NCI-H2081 treated with DMSO at 0.1 percent for 48 hours (cell line): Measurements from ENCODE around the gene MEIS2.
A peak's percentile ranks its signal among the peaks of the same experiment; 100 is the strongest.

ENCODE experiments used
- DNase-seq: peaks from one replicate; lab custom pipeline; 2025; lab: John Stamatoyannopoulos, UW

The MEIS2 gene

GRCh38 chr15:36901012-36901411 is 199.3 kb downstream of the MEIS2 start:
- no peak for DNase-seq

GRCh38 chr15:36899696-36900095 is 200.7 kb downstream of the MEIS2 start:
- DNase-seq: no peak

- no peak for DNase-seq
Measured at GRCh38 chr15:36898536-36899126, 201.7 kb downstream of the MEIS2 start.

DNA sequence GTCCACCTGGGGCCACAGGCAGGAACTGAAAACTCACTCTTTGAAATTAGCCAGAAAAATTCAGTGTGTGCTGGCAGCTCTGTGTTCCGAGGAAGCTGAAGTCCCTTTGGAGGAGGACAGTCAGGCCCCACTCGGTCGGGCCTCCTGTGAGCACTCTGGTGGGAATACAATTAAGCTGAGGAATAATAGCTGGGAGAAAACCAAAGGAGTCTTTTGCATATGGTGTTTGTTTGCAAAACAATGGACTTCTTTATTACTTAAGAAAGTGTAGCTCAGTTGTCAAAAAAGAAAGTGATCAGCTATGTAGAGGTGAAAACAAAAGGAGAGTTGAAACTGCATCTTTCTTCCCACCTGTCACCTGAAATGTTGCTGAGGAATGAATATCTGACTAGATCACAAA is 202.5 kb downstream of the MEIS2 start:
- no peak for DNase-seq

GRCh38 chr15:36896949-36897348 is 203.4 kb downstream of the MEIS2 start:
- DNase-seq: no peak

GRCh38 chr15:36894075-36894474 is 206.3 kb downstream of the MEIS2 start:
- DNase-seq: no peak

- DNase-seq: no peak
Measured at GRCh38 chr15:36893276-36893675, 207.1 kb downstream of the MEIS2 start.

DNA sequence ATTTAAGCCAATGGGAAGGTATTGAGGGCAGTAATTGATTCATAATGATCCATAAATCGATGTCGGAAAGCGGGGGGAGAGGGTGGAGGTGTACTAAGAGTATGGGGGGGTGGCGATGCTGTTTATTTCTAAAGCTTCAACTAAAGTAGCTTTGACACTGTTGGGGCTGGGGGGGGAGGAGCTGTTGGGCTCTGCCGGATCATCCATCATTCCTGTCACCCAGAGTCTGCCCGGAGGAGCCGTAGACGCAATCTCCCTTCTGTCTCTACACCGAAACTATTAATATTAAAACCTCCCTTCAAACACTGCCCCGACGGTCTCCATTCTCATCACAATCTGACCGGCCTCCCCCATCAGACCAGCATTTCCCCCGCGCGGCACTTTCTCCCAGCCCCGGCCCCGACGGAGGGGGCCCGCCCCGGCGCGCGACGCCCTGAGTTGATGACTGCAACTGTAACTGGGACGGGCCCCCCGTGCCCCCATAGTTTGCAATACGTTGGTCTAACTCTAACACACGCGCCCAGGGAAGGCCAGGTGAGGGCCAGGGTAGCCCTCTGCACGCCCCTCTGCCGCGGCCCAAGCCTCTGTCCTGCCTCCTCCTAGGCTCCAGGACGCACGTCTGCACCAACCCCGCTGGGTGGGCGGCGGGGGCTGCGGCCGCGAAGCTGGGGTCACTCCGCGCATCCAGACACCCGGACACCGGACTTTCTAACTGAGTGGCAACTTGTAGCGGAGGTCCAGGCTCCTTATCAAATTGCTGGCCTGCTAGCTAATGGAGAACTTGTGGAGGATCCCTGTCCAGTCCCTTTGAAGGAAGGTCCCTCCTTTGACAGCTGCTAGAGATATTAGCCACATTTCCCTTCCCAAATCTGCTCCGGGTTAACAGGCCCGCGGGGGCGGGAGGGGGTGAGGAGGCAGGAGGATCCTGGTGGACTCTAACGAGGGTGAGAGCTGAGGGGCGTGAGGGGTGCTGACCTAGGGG is 212.0 kb downstream of the MEIS2 start:
- no peak for DNase-seq

DNA sequence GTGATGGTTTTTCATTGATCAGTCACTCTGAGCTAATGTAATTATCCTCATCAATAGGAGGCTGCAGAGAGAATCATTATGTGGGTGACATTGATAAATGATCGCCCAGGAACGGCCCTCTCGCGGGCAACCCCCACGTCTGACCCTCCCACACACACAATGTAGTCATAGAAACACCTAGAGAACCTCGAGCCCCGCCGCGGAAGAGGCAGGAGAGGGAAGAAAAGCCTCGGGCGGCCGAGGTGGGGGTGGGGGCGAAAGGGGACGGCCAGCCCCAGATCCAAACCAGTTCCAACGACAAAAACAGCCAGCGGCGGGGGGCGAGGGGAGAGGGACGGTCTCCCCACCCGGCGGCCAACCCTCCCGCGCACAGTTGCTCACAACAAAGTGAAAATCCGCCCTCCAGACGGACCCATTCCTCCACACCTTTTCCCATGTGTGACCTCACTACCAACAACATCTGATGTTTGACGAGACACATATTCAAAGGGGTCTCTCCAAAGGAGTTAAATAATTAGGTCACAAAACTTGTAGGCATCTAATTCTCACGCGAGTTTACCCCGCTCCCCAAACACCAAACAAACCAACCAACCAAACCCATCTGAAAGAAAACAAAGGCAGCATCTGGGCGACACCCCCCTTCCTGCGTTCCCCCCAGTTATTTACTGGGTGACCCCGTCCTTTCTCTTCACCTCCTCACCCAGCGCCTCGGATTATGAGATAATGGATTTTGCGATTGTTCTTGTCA is 213.0 kb downstream of the MEIS2 start:
- no peak for DNase-seq

DNA sequence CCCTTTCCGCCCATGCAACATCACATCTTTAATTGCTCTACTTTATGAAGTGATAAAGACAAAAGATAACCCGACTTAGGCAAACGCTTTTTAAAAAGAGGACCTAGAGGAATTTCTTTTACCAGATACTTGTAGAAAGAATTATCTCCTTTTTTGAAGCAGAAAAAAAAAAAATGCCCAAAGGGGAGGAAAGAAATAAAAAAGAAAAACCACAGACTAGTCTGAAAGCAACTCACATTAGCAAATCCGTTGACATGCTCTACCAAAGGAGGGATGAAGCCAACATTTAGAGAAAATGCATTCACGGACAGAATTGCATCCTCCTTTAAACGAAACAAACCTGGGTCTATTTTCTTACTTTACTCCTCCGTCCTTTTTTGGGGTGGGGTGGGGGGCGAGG is 213.6 kb downstream of the MEIS2 start:
- no peak for DNase-seq

- no peak for DNase-seq
Measured at GRCh38 chr15:36886191-36886590, 214.2 kb downstream of the MEIS2 start.

- DNase-seq: no peak
Measured at GRCh38 chr15:36885771-36886170, 214.6 kb downstream of the MEIS2 start.

DNA sequence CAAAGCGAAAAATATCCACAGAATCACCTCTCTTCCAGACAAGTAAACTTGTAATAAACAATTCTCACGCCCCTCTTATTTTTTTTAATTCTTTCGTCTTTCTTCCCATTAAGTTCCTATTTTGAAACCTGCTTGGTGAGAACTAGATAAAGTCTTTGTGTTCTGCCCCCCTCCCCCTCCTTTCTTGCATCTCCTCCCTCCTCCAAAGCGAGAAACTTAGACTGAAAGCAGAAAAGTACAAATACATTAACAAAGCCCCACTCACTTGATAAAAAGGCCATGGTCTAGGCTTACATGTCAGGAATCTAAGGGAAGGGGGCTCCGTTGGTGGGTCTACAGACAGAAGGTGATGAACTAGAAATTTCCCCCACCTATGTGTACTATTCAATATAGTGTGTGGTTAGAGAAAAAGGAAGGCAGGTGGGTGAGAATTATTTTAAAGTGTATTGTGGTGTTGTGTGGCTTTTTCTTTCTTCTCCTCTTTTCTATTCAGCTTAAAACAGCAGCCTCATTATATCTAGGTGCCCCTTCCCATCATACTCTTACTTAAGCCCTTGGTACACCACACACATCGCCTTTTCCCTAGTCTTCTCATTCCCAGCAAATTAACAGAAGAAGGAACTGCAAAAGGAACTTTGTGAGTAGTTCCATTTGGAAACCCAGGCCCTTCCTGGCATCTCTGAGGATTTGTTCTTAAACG is 215.3 kb downstream of the MEIS2 start:
- no peak for DNase-seq

DNA sequence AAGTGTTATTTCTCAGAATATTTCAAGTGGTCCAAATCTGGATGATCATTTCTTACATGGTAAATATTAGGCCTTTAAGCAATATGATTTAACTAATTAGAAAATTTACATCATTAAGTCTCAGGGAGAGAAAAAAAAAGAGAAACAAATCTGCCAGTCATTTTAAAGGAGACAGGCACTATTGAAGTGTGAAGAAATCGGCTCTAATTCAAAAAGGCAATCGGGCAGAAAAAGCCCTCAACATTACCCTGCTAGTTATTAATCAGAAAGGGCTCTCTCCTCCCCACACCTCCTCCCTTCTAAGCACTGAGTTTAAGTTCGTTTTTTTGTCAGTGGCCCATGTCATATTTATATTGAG is 215.9 kb downstream of the MEIS2 start:
- no peak for DNase-seq

- DNase-seq: peak; percentile 64
Measured at GRCh38 chr15:36883713-36884517, 216.4 kb downstream of the MEIS2 start.

DNA sequence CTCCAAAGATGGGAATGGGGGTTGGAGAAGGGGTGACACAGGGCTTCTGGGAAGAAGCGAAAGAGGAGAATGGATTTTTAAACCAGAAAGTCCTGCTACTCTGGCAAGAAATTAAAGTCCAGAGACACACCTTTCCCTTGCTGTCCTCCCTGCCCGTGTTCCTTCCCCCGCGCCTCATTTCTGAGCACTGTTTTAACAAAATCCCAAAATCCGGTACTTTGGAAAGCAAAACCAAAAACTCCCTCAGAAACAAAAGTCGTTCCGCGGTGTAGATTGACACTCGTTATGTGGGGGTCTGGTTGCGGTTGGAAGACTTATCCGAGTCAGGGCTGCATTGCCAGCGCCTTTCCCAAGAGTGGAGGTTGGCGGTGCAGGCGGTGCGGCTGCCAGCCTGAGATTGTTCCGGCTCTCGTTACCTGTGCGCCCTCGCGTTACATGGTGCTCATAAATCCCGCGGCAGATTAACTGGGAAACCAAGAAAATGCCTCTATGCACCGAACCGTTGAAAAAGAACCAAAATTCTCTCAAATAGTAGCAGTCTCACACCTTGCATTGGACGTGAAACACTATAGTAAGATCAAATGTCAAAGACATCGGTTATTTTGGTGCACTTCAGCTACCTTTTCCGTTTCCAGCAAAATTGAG is 217.7 kb downstream of the MEIS2 start:
- DNase-seq: no peak

DNA sequence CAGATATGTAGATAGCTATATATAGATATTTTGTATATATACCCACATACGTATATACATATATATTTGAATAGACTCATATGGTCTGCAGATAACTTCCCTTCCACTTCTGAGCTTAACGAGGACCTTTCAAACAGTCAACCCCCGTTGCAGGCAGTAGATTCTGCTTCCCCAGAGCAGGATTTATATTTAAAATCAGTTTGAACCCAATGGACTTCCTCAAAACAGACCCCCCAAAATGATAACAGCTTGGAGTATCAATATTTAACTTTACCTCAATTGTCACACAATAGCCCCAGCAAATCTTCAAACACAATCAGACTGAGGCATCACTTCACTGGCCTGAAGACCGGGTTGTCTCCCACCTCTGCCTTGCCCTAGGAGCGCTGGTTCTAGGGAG is 218.3 kb downstream of the MEIS2 start:
- DNase-seq: no peak

GRCh38 chr15:36881516-36881915 is 218.8 kb downstream of the MEIS2 start:
- DNase-seq: no peak

- no peak for DNase-seq
Measured at GRCh38 chr15:36880913-36881460, 219.4 kb downstream of the MEIS2 start.

- no peak for DNase-seq
Measured at GRCh38 chr15:36880224-36880912, 220.0 kb downstream of the MEIS2 start.
